GM19240 (cell line): ENCODE measurements around the gene CIAPIN1.
"Not testable (repeated sequence)": the region's sequence is repeated elsewhere in the genome, so short reads cannot be mapped to it uniquely, and the experiment has no call there.

Source experiments
- DNase-seq: peaks from one replicate; pipeline ENCODE4 v3.0.0; 2011; ENCODE audit warnings: low spot score; ENCODE audit not compliant: insufficient read length

The CIAPIN1 gene

GRCh38 chr16:57440551-57440950 lies 6.6 kb downstream of the CIAPIN1 start:
- DNase-seq: not testable (repeated sequence)

GRCh38 chr16:57439947-57440346 lies 7.2 kb downstream of the CIAPIN1 start:
- not testable (repeated sequence) for DNase-seq

GRCh38 chr16:57435838-57436237 lies 11.3 kb downstream of the CIAPIN1 start:
- no peak for DNase-seq

- no peak for DNase-seq
These were observed 13.2 kb downstream of the CIAPIN1 start for GRCh38 chr16:57434003-57434402.

- DNase-seq: no peak
These were observed 14.2 kb downstream of the CIAPIN1 start for GRCh38 chr16:57432989-57433388.

GRCh38 chr16:57432505-57432904 lies 14.7 kb downstream of the CIAPIN1 start:
- no peak for DNase-seq

- DNase-seq: no peak
These were observed 16.2 kb downstream of the CIAPIN1 start for GRCh38 chr16:57430955-57431354.

GRCh38 chr16:57427824-57428223 lies 19.4 kb downstream of the CIAPIN1 start:
- no peak for DNase-seq

GRCh38 chr16:57427307-57427706 lies 19.9 kb downstream of the CIAPIN1 start:
- DNase-seq: no peak

GRCh38 chr16:57426356-57426755 lies 20.8 kb downstream of the CIAPIN1 start:
- DNase-seq: no peak

- no peak for DNase-seq
These were observed 22.6 kb downstream of the CIAPIN1 start for GRCh38 chr16:57424583-57424982.

GRCh38 chr16:57423152-57423551 lies 24.0 kb downstream of the CIAPIN1 start:
- no peak for DNase-seq

GRCh38 chr16:57422026-57422944 lies 24.9 kb downstream of the CIAPIN1 start:
- no peak for DNase-seq

- no peak for DNase-seq
These were observed 27.7 kb downstream of the CIAPIN1 start for GRCh38 chr16:57419506-57419905.

- no peak for DNase-seq
These were observed 31.1 kb downstream of the CIAPIN1 start for GRCh38 chr16:57416084-57416483.

GRCh38 chr16:57413733-57414132 lies 33.5 kb downstream of the CIAPIN1 start:
- no peak for DNase-seq

- no peak for DNase-seq
These were observed 33.9 kb downstream of the CIAPIN1 start for GRCh38 chr16:57413301-57413730.

GRCh38 chr16:57412584-57412983 lies 34.6 kb downstream of the CIAPIN1 start:
- DNase-seq: no peak

GRCh38 chr16:57411362-57411976 lies 35.7 kb downstream of the CIAPIN1 start:
- no peak for DNase-seq

GRCh38 chr16:57409870-57410587 lies 37.2 kb downstream of the CIAPIN1 start:
- DNase-seq: no peak

- DNase-seq: no peak
These were observed 38.1 kb downstream of the CIAPIN1 start for GRCh38 chr16:57409065-57409464.
